RWPE1 (cell line): Measurements from ENCODE around the gene TMEM213.

Source experiments
- CTCF ChIA-PET: fragments of 350-600 bp; sonication (Branson Sonifier 250); formaldehyde crosslinking; extraction: SDS; loops from one replicate; lab custom pipeline; 2021; lab: Yijun Ruan, JAX
- POLR2A ChIA-PET: fragments of 400-600 bp; formaldehyde crosslinking; extraction: SDS; loops from one replicate; lab custom pipeline; 2020; ENCODE audit warnings: antibody characterized with exemption; ENCODE audit not compliant: low non-redundant PET; lab: Yijun Ruan, JAX
- DNase-seq: peaks from one replicate; pipeline ENCODE4 v3.0.0; 2012; ENCODE audit warnings: low spot score
- H3K27ac ChIP-seq: fragments of 450-650 bp; 2 replicates; pipeline ENCODE4 v1.5.1; 2017
- TF ChIP-seq, protein P1 (sequence below): fragments of 450-650 bp; conservative IDR thresholded peaks from 2 replicates; pipeline ENCODE4 v1.5.1; 2017; ENCODE audit warnings: low read depth, mild to moderate bottlenecking

TMEM213 gene

DNA sequence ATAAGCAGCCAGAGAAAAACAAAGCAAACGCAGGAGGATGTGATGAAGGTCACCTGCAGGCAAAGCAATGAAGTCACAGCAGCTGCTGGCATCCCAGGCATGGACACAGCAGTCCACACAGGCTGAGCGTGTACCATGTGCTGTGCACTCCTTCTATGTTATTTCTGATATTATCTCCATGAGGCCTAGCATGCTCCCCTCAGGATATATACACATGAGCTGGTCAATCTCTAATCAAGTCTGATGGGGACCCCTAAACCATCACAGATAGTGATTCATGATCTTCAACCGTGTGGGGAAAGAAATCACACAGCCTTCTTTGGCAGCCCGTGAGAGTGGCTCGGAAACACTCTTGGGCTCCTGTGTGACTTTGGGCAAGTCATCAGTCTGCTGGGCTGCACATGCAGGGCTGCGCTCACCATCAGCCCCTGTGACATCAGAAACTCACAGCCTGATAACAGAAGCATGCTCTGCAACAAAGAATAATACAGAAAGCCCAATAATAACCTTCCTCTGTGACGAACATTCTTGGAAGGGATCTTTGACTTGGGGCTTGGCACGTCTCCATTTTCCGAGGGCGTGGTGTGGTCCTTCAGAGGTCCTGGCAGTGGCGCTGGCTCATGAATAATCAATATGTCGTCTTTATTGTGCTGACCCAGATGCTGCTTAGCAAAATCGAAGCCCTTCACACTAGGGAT is 83.2 kb downstream of the TMEM213 start:
- CTCF ChIA-PET, result interaction anchor here (0.7 kb wide), 1 partner anchor 290 kb away, joined by 5 read pairs; no protein-coding TSS in a partner anchor
- TF ChIP-seq, protein P1, sequence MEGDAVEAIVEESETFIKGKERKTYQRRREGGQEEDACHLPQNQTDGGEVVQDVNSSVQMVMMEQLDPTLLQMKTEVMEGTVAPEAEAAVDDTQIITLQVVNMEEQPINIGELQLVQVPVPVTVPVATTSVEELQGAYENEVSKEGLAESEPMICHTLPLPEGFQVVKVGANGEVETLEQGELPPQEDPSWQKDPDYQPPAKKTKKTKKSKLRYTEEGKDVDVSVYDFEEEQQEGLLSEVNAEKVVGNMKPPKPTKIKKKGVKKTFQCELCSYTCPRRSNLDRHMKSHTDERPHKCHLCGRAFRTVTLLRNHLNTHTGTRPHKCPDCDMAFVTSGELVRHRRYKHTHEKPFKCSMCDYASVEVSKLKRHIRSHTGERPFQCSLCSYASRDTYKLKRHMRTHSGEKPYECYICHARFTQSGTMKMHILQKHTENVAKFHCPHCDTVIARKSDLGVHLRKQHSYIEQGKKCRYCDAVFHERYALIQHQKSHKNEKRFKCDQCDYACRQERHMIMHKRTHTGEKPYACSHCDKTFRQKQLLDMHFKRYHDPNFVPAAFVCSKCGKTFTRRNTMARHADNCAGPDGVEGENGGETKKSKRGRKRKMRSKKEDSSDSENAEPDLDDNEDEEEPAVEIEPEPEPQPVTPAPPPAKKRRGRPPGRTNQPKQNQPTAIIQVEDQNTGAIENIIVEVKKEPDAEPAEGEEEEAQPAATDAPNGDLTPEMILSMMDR, result no peak
- DNase-seq, result no peak
- no peak overlapping the region for H3K27ac ChIP-seq
- POLR2A ChIA-PET, result no interaction called here

DNA sequence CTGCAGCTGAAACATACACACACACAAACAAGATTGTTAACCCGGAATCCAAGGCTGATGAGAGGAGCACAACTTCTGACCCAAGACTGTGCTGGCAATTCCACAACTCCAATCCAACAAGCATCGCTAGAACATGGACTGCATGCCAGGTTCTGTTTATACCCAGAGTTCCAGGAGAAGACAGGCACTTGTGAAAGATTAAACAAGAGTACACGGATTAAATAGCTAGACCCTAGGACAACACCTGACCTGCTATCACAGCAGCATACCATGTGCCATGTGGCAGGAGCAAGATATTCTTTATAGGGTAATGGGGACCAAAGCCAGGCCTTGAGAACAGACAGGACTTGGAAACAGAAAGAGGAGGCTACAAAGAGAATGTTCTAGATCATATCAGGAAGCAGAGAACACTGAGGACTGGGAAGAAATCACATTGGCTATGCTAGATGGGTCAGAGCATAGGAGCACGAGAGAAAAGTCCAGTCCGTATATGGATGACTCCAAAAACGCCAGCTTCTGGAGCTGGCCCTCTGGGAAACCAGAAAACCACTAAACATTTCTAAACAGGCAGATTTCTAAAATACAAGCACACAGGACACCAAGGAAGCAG is 83.9 kb downstream of the TMEM213 start:
- POLR2A ChIA-PET, result no interaction called here
- DNase-seq, result no peak
- TF ChIP-seq, protein P1, result no peak
- H3K27ac ChIP-seq, result no peak overlapping the region
- CTCF ChIA-PET, result no interaction called here

DNA sequence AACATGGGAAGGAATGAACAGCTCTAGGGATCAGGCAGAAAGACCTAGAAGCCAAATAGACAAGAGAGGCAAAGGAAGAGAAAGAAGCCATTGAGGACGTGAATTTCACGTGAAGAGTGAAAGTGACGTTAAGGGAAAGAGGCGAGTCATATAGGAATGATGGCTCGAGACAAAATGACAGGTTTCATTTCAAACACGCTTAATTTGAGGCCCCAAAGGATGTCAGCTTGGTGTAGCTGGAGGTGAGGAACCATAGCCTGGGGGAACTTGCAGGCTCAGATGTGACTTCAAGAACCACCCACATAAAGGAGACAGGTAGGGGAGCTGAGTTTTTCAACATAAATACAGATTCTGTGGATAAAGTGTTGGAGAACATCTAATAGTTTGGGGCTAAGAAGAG is 84.5 kb downstream of the TMEM213 start:
- no peak for DNase-seq
- CTCF ChIA-PET, result no interaction called here
- POLR2A ChIA-PET, result no interaction called here

DNA sequence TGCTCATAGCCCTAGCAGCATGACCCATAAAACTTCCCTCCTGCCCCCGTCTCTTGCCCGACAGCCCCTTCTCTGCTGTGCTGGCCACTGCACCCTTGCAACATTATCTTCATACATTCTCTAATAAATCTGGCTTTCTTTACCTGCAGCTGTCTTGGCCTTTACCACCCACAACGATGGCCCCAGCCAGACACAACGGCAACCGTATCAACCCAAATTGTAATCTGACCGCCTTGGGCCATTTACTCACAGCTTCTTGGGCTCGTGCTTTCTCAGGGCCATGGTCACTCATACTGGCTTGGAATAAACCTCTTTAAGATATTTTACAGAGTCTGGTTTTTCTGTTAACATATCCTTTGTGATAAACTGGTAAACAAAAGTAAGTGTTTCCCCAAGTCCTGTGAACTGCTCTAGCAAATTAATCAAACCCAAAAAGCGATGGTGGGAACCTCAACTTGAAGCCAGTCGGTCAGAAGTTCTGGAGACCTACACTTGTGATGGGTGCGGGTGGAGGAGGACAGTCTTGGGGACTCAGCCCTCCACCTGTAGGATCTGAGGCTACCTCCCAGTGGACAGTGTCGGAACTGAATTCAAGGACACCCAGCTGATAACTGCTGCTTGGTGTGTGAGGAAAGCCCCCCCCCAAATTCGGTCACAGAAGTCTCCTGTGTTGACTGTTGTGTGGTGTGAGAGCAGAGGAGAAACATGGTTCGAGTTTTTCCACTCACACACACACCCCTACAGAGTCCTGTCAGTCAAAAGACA is 87.8 kb downstream of the TMEM213 start:
- DNase-seq, result no peak
- no peak overlapping the region for H3K27ac ChIP-seq
- POLR2A ChIA-PET, result no interaction called here
- CTCF ChIA-PET, result interaction anchor here (1.1 to 1.2 kb wide), 4 partner anchors 8 to 190 kb away, joined by 3 to 8 read pairs (median 5); no protein-coding TSS in a partner anchor
- TF ChIP-seq, protein P1, result no peak

More for the DNA sequence above, 84.5 kb downstream of the TMEM213 start:
- no peak overlapping the region for H3K27ac ChIP-seq
- TF ChIP-seq, protein P1, result no peak

DNA sequence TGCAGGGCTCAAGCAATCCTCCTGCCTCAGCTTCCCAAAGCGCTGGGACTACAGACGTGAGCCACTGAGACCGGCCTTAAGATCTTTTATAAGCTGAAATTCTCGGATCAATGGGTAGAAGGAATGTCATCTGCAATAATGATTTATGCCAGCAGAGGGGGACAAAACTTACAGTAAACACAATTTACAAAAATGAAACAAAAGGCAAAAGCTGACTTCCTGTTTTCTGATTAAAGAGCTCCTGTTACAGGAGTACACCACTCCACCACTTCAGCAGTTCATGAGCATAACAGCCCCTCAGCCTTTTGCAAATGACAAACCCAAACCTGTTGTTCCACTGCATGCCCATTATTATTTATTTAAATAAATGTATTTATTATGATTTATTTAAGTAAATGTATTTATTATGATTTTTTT is 88.7 kb downstream of the TMEM213 start:
- DNase-seq, result peak; percentile 31
- no peak overlapping the region for H3K27ac ChIP-seq
- ChIA-PET CTCF (interaction anchor here (0.6 to 1.2 kb wide), 9 partner anchors 9 to 715 kb away, joined by 3 to 8 read pairs (median 3); no protein-coding TSS in a partner anchor), POLR2A (no interaction called here)
- TF ChIP-seq, protein P1, result peak; percentile 78

DNA sequence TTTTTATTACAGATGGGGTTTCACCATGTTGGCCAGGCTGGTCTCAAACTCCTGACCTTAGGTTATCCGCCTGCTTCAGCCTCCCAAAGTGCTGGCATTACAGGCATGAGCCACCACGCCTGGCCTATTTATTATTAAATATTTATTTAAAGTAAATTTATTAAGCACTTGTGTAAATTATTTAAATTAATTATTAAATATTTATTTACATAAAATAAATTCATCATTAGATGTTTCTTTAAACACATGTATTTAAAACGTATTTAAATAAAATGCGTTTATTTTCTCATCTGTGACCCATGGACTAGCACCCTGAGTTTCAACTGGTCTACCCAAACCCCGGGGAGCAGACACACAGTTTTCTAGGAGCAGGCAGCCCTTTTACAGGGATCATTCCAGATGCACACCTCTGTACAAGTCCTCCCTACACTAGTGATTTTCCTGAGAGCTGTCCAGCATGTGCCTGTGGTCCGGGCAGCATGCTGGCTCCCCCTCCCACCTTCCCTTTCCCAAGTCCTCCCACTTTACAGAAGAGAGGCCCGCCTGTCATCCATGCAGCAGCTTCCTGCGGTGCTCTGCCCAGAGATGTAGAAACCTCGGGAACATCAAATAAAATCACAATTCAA is 89.4 kb downstream of the TMEM213 start:
- ChIA-PET CTCF (interaction anchor here (0.6 to 1.2 kb wide), 10 partner anchors 8 to 878 kb away, joined by 3 to 8 read pairs (median 3); no protein-coding TSS in a partner anchor), POLR2A (no interaction called here)
- TF ChIP-seq, protein P1, result no peak
- H3K27ac ChIP-seq, result no peak overlapping the region
- no peak for DNase-seq
